ENCODE data around the gene TRMT112. TPM values are rescaled to one million over a fixed set of nuclear protein-coding genes. Genes with fewer than 3 reads are reported as not detected.

The TRMT112 gene
- total RNA-seq, 4 donors from 2014 or later: 200 to 462 (median 323) TPM

GRCh38 chr11:64287676-64288352 lies 29.5 kb downstream of the TRMT112 start:
- Histone ChIP-seq H3K27ac (no peak overlapping the region), H3K9me3 (no peaks in the 10 kb centered on the region), H3K36me3 (no peaks in the 10 kb centered on the region), H3K4me1 (peaks cover 6 to 29% of the 10 kb centered on the region in 2 donors), H3K27me3 (peaks cover under 1 to 7% of the 10 kb centered on the region in 2 donors), H3K4me3 (no peak overlapping the region)
- intact Hi-C loops (cut with DNase I; ENCODE audit: low total_unique reads): no loop called here
- TF ChIP-seq CTCF (IDR thresholded peaks at IDR 0.05) (no peak), POLR2A (IDR thresholded peaks at IDR 0.05) (no peak)
- no peak for DNase-seq

- Histone ChIP-seq H3K27me3 (no peaks in the 10 kb centered on the region), H3K27ac (no peak overlapping the region), H3K36me3 (no peaks in the 10 kb centered on the region), H3K4me3 (no peak overlapping the region), H3K4me1 (peaks cover 6 to 21% of the 10 kb centered on the region in 2 donors), H3K9me3 (no peaks in the 10 kb centered on the region)
- no peak for DNase-seq
- TF ChIP-seq CTCF (IDR thresholded peaks at IDR 0.05) (no peak), POLR2A (IDR thresholded peaks at IDR 0.05) (no peak)
- intact Hi-C loops (cut with DNase I; ENCODE audit: low total_unique reads): no loop called here
These were observed 30.6 kb downstream of the TRMT112 start for GRCh38 chr11:64286801-64287159.

- Histone ChIP-seq H3K9me3 (no peaks in the 10 kb centered on the region), H3K27me3 (no peaks in the 10 kb centered on the region), H3K4me1 (peaks cover 6 to 15% of the 10 kb centered on the region in 2 donors), H3K27ac (peak overlapping the region; percentile 94 to 98), H3K4me3 (peak overlapping the region; percentile 64 to 74), H3K36me3 (no peaks in the 10 kb centered on the region)
- no peak for DNase-seq
- intact Hi-C loops (cut with DNase I; ENCODE audit: low total_unique reads): no loop called here
- TF ChIP-seq CTCF (IDR thresholded peaks at IDR 0.05): no peak
- TF ChIP-seq POLR2A (IDR thresholded peaks at IDR 0.05): no peak
These were observed 31.2 kb downstream of the TRMT112 start for GRCh38 chr11:64285885-64286800.

- intact Hi-C loops (cut with DNase I; ENCODE audit: low total_unique reads): no loop called here
- peaks cover 6 to 14% of the 10 kb centered on the region in 2 donors for H3K4me1 ChIP-seq
- peak within 1 kb of the TSS; percentile 94 to 98 for H3K27ac ChIP-seq
- H3K36me3 ChIP-seq: no peaks in the 10 kb centered on the region
- H3K27me3 ChIP-seq: no peaks in the 10 kb centered on the region
- DNase-seq: peak; percentile 87 to 89
- H3K4me3 ChIP-seq: peak within 1 kb of the TSS; percentile 64 to 74
- H3K9me3 ChIP-seq: no peaks in the 10 kb centered on the region
- TF ChIP-seq CTCF (IDR thresholded peaks at IDR 0.05) (no peak), POLR2A (IDR thresholded peaks at IDR 0.05) (peak in 1 of 2 donors; percentile 56)
These were observed 32.1 kb downstream of the TRMT112 start, which contains the start of gene GPR137 for GRCh38 chr11:64284962-64285884. GPR137 (plus strand) TSS chr11:64285848; CDS start chr11:64286525, 677 bp downstream.

Data from uterus (tissue), 4 donors.